Choroid plexus epithelial cell (primary cell): Measurements from ENCODE around the gene ISYNA1.
A peak's percentile ranks its signal among the peaks of the same experiment; 100 is the strongest.

ENCODE experiments used
- DNase-seq: peaks from one replicate; pipeline ENCODE4 v3.0.0-alpha.2; 2010; ENCODE audit warnings: low read depth
- H3K4me3 ChIP-seq: 2 replicates; pipeline ENCODE4 v1.5.1; 2011; ENCODE audit warnings: low read depth, mild to moderate bottlenecking, control low read depth, low read length, moderate library complexity
- TF ChIP-seq, protein P1 (sequence below): conservative IDR thresholded peaks from 2 replicates; pipeline ENCODE4 v1.5.1; 2011; ENCODE audit warnings: low read depth, mild to moderate bottlenecking, control low read depth, inconsistent platforms, low read length, moderate library complexity

ISYNA1 gene

DNA sequence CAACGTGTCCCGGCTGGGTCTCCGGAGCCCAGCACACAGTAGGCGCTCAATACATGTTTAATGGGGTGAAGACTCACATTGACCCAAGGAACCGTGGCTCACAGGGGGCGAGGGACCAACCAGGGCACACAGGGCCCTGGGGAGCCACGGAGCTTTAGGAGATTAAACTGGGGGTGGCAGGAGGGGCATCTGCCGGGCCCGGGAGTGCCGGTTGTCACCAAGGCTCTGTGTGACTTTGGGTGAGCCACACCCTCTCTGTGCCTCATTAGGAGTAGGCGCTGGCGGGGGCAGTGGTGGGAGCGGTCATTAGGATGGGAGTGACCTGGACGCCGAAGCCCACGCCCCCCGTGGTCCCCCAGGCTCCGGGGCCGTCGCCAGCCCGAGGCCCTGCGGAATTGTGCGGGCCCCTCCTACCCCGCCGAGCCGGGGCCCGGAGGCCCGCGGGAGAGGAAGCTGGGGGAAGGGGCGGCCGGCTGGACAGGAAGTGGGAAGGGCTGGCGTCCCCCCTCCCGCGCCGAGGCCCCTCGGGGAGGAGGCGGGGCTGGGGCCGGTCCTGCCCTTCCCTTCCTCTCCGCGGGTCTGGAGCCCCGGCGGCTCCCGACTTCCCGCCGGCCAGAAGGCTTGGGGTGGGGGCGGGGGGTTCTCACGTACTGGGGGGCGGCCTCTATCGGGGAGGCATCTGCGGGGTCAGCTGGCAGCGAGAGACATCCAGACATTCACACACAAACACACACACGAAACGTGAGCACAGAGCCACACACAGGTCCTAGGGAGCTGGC lies 20.5 kb downstream of the ISYNA1 start:
- TF ChIP-seq, protein P1, sequence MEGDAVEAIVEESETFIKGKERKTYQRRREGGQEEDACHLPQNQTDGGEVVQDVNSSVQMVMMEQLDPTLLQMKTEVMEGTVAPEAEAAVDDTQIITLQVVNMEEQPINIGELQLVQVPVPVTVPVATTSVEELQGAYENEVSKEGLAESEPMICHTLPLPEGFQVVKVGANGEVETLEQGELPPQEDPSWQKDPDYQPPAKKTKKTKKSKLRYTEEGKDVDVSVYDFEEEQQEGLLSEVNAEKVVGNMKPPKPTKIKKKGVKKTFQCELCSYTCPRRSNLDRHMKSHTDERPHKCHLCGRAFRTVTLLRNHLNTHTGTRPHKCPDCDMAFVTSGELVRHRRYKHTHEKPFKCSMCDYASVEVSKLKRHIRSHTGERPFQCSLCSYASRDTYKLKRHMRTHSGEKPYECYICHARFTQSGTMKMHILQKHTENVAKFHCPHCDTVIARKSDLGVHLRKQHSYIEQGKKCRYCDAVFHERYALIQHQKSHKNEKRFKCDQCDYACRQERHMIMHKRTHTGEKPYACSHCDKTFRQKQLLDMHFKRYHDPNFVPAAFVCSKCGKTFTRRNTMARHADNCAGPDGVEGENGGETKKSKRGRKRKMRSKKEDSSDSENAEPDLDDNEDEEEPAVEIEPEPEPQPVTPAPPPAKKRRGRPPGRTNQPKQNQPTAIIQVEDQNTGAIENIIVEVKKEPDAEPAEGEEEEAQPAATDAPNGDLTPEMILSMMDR, result no peak

DNA sequence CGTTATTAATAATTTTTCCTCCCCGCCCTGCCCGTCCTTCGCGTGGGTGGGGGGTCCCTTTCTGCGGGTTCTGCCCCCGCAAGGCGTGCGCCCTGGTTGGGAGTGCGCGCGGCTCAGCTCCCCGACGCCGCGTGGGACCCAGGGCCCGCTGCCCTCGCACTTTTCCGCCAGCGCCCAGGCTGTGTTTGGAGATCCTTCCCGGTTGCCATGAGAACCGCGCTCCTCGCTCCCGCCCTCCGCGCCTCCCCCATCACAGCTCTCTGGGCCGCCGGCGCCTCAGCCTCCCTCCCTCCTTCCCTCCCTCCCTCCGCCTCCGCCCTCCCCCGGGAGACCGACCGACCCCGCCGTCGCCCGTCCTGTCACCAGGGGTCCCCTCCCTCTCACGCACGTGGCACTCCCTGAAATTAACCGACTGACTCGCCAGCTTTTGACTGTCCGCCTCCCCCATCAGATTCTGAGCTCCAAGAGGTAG lies 21.1 kb downstream of the ISYNA1 start:
- TF ChIP-seq, protein P1, result no peak
- peak; percentile 94 for DNase-seq
- H3K4me3 ChIP-seq, result peak overlapping the region; percentile 47

More for the DNA sequence above, 20.5 kb downstream of the ISYNA1 start:
- peak; percentile 88 for DNase-seq
- peak overlapping the region; percentile 47 for H3K4me3 ChIP-seq

DNA sequence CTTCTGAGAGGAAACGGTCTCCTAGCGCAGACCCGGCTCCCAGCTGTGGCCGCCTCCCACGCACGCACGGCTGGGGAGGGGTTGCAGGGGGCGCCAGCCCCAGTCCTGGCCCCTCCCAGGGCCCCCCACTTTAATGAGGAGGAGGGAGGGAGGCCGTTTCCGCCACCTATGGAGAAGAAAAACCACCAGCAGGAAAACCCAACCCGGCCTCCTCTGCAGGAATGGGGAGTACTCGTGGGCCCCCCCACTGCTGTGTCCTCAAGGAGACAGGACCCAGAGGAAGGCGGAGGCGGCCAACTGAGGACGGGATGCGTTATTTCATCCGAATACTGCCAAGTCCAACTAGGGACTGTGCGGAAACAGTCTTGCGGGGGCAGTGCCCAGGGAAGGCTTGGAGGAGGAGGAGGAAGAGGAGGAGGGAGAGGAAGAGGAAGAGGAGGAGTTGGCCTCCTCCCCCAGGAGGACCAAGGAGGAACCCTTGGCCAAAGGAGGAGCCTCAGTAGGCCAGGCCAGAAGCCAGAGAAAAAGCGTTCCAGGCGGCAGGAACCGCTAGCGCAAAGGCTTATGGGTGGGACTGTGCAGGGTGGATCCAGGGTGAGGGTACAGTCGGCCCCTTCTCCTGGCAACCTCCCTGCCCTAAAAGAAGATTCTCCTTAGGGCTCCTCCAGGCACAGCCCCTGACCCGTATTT lies 22.6 kb downstream of the ISYNA1 start:
- TF ChIP-seq, protein P1, result no peak
- DNase-seq, result peak; percentile 85
- peak overlapping the region; percentile 49 for H3K4me3 ChIP-seq

DNA sequence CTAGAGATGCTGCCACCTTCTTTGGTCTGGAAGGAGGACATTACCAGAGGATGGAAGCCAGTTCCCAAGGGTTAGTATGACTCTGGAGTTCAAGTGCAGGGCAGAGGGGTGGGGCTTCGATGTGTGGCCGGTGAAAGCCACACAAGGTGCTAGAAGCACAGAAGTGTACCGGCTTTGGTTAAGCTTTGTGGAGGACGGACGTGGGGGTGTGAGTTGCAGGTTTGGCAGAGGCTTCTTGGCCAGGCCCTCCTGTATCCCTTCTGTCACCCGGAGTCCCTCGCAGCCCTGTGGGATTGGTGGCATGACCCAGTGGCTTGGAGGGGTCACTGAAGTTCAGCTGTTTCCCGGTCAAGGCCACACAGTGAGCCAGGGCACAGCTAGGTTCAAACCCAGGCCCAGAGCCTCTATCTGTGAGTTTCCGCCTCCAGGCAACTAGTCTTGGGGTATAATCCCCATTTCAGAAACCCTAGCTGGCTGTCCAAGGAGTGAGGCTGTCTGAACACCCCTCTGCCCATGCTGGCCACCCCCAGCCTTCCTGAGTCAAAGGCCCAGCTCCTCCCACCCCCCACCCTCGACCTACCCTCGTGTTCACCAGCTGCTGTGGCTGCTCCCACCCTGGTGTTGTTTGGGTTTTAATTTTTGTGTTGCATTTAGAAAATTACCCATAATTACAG lies 23.3 kb downstream of the ISYNA1 start:
- H3K4me3 ChIP-seq, result peak overlapping the region; percentile 49
- TF ChIP-seq, protein P1, result no peak
- peak; percentile 48 for DNase-seq

DNA sequence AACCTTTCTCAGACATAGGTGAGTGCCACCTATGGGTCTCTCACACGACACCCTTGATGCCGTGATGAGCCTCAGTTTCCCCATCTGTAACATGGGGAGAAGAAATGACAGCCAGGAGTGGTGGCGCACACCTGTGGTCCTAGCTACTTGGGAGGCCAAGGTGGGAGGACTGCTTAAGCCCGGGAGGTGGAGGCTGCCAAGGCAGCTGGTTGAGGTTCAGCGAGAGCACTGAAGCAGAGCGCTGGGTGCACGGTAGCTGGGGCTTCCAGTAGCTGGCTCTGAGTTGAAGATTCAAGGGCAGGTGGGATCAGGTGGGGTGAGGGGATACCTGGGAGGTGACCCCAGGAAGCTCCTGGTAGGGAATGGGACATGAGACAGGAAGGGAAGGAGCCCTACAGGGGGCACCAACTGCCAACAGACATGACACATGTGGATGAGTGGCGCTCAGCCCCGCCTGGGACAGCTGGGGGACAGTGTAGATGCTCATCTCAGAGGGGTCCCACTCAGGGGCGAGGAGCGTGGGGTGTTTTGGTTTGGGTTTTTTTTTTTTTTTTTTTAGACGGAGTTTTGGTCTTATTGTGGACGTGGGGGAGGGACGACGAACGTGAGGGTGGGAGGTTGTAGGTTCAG lies 25.2 kb downstream of the ISYNA1 start:
- TF ChIP-seq, protein P1, result peak; percentile 14
- no peak for DNase-seq
- no peak overlapping the region for H3K4me3 ChIP-seq

DNA sequence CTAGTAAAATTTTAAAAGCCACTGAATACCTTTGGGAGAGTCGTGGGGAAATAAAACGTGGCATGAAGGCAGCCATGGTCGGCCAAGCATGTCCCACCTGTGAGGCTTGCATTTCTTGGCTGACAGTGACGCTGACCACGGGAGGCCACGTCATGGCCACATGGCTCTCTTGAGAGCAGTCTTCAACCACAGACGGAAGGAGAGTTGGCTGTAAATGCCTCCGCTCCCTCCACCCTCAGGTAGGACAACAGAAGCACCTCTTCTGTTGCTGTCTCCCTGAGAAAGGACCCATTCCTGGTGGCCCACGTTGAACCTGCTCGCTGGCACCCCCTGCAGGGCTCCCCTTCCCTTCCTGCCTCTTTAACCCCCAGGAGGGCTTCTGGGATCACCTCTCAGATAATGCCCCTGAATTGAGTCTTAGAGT lies 29.9 kb downstream of the ISYNA1 start:
- DNase-seq, result no peak
- TF ChIP-seq, protein P1, result peak; percentile 61
- H3K4me3 ChIP-seq, result no peak overlapping the region
